Measurements from ENCODE around the gene ICAM5.
"Not testable (repeated sequence)": the region's sequence is repeated elsewhere in the genome, so short reads cannot be mapped to it uniquely, and the experiment has no call there.

Gene ICAM5

GRCh38 chr19:10289836-10290356 is at the start of gene ICAM5:
TSS of gene ICAM5 (plus strand) at chr19:10289952. CDS start at chr19:10290044, 92 bp downstream.
- DNase-seq = no peak

GRCh38 chr19:10241826-10242449 is 47.8 kb upstream of the ICAM5 start:
- DNase-seq = not testable (repeated sequence)

GRCh38 chr19:10243606-10244005 is 46.1 kb upstream of the ICAM5 start:
- DNase-seq = no peak

GRCh38 chr19:10245189-10245939 is 44.4 kb upstream of the ICAM5 start:
- DNase-seq = no peak

- no peak for DNase-seq
These were observed 43.2 kb upstream of the ICAM5 start for GRCh38 chr19:10246511-10246910.

- DNase-seq = peak; percentile 99
These were observed 37.7 kb upstream of the ICAM5 start, which contains the start of gene MRPL4 for GRCh38 chr19:10251792-10252694. TSS of gene MRPL4 (plus strand) at chr19:10252214. CDS start at chr19:10252254, 40 bp downstream.

GRCh38 chr19:10252707-10253106 is 37.0 kb upstream of the ICAM5 start:
- DNase-seq = no peak

- DNase-seq = no peak
These were observed 35.5 kb upstream of the ICAM5 start for GRCh38 chr19:10254244-10254643.

- DNase-seq = no peak
These were observed 34.4 kb upstream of the ICAM5 start for GRCh38 chr19:10255358-10255757.

GRCh38 chr19:10256551-10256950 is 33.2 kb upstream of the ICAM5 start:
- no peak for DNase-seq

- no peak for DNase-seq
These were observed 32.7 kb upstream of the ICAM5 start for GRCh38 chr19:10256970-10257615.

- no peak for DNase-seq
These were observed 31.6 kb upstream of the ICAM5 start for GRCh38 chr19:10258080-10258710.

- DNase-seq = peak; percentile 80
These were observed 30.4 kb upstream of the ICAM5 start for GRCh38 chr19:10259162-10259905.

GRCh38 chr19:10260141-10260584 is 29.6 kb upstream of the ICAM5 start:
- DNase-seq = no peak

- DNase-seq = peak; percentile 53
These were observed 27.0 kb upstream of the ICAM5 start for GRCh38 chr19:10262771-10263170.

GRCh38 chr19:10266706-10267105 is 23.0 kb upstream of the ICAM5 start:
- DNase-seq = no peak

GRCh38 chr19:10268071-10268470 is 21.7 kb upstream of the ICAM5 start:
- DNase-seq = no peak

GRCh38 chr19:10269333-10270179 is 20.2 kb upstream of the ICAM5 start:
- peak; percentile 65 for DNase-seq

- no peak for DNase-seq
These were observed 19.6 kb upstream of the ICAM5 start for GRCh38 chr19:10270180-10270615.

Data from fibroblast of skin of right biceps (primary cell).